SK-N-SH (cell line): ENCODE results near the gene PROX1. TPM values are rescaled to one million over a fixed set of nuclear protein-coding genes. Genes with fewer than 3 reads are reported as not detected.

Experiments
- CTCF ChIA-PET: fragments of 300-600, 350-600 bp; formaldehyde crosslinking; extraction: SDS; loops from one replicate; lab custom pipeline; 2021; lab: Yijun Ruan, JAX
- POLR2A ChIA-PET: fragments of 350-600 bp; sonication (Branson Sonifier 250); formaldehyde crosslinking; extraction: SDS; loops from one replicate; lab custom pipeline; 2020; ENCODE audit warnings: antibody characterized with exemption, inconsistent platforms; lab: Yijun Ruan, JAX
- DNase-seq: peaks from one replicate; pipeline ENCODE4 v3.0.0; 2012
- H2AFZ ChIP-seq: fragments of 200-600 bp; sonication (generic); 2 replicates; pipeline ENCODE4 v1.8.1; 2016; ENCODE audit warnings: antibody characterized with exemption, mild to moderate bottlenecking, low read depth
- H3F3A ChIP-seq: fragments of 200-600 bp; sonication (generic); replicated peaks from 2 replicates; pipeline ENCODE3; 2016; ENCODE audit warnings: antibody characterized with exemption, mild to moderate bottlenecking; ENCODE audit not compliant: insufficient read depth
- H3K27ac ChIP-seq, 2 experiments: fragments of 200-500 bp in 1 of 2; fragments of 200-600 bp in 1 of 2; sonication (Bioruptor generic) in 1 of 2; sonication (generic), shearing (Covaris generic) in 1 of 2; 2 replicates each; pipeline versions ENCODE4 v1.5.1 to v1.6.1; 2014 to 2016; ENCODE audit warnings: low read depth in 2 of 2, inconsistent platforms in 1 of 2, low read length in 1 of 2, mild to moderate bottlenecking in 1 of 2, mixed read lengths in 1 of 2
- H3K27me3 ChIP-seq: fragments of 200-600 bp; sonication (generic), shearing (Covaris generic); 2 replicates; pipeline ENCODE4 v1.6.1; 2016; ENCODE audit warnings: mixed run types; ENCODE audit not compliant: insufficient read depth
- H3K36me3 ChIP-seq, 2 experiments: fragments of 200-500 bp in 1 of 2; fragments of 200-600 bp in 1 of 2; sonication (Bioruptor generic) in 1 of 2; sonication (generic) in 1 of 2; replicated peaks in 1 of 2; 2 replicates each; pipeline versions ENCODE3 to v1.5.1; 2014 to 2016; ENCODE audit warnings: low read length in 1 of 2, mild to moderate bottlenecking in 1 of 2; ENCODE audit not compliant: insufficient read depth in 2 of 2, control insufficient read depth in 1 of 2
- H3K4me1 ChIP-seq, 2 experiments: fragments of 200-500 bp in 1 of 2; fragments of 200-600 bp in 1 of 2; sonication (Bioruptor generic) in 1 of 2; sonication (generic), shearing (Covaris generic) in 1 of 2; 2 replicates each; pipeline versions ENCODE4 v1.5.1 to v1.6.1; 2014 to 2016; ENCODE audit warnings: low read depth in 1 of 2, low read length in 1 of 2, mixed run types in 1 of 2; ENCODE audit not compliant: insufficient read depth in 2 of 2, control insufficient read depth in 1 of 2
- H3K4me2 ChIP-seq: fragments of 200-600 bp; sonication (generic), shearing (Covaris generic); 2 replicates; pipeline ENCODE4 v1.6.1; 2017; ENCODE audit warnings: mixed run types
- H3K4me3 ChIP-seq, 2 experiments: fragments of 200-500 bp in 1 of 2; fragments of 200-600 bp in 1 of 2; sonication (Bioruptor generic) in 1 of 2; sonication (generic), shearing (Covaris generic) in 1 of 2; 2 replicates each; pipeline versions ENCODE4 v1.5.1 to v1.8.1; 2014 to 2016; ENCODE audit warnings: low read depth in 2 of 2, inconsistent platforms in 1 of 2, low read length in 1 of 2, mild to moderate bottlenecking in 1 of 2, mixed read lengths in 1 of 2, moderate library complexity in 1 of 2
- H3K79me2 ChIP-seq: fragments of 200-600 bp; sonication (generic); 2 replicates; pipeline ENCODE4 v1.8.1; 2017; ENCODE audit warnings: mild to moderate bottlenecking; ENCODE audit not compliant: insufficient read depth
- H3K9ac ChIP-seq: fragments of 200-600 bp; sonication (generic); 2 replicates; pipeline ENCODE4 v1.6.1; 2017; ENCODE audit warnings: mixed run types
- H3K9me2 ChIP-seq: fragments of 200-600 bp; sonication (generic); 2 replicates; pipeline ENCODE4 v1.6.1; 2017; ENCODE audit warnings: mixed run types
- H3K9me3 ChIP-seq: fragments of 200-600 bp; sonication (generic); 2 replicates; pipeline ENCODE4 v1.6.1; 2017; ENCODE audit warnings: mixed run types, mild to moderate bottlenecking, moderate library complexity
- H4K20me1 ChIP-seq: fragments of 200-600 bp; sonication (generic); 2 replicates; pipeline ENCODE4 v1.6.1; 2017; ENCODE audit warnings: mild to moderate bottlenecking, mixed run types; ENCODE audit not compliant: insufficient read depth
- CHD2 ChIP-seq: fragments of 150-350 bp; IDR thresholded peaks from 2 replicates; pipeline ENCODE4 v1.6.1; 2018; ENCODE audit warnings: low read length; ENCODE audit not compliant: partially characterized antibody
- EP300 ChIP-seq, 2 experiments: IDR thresholded peaks; 2 replicates each; pipeline versions ENCODE4 v1.4.0 to v1.6.1; 2012; ENCODE audit warnings: borderline replicate concordance in 1 of 2, low read depth in 1 of 2, low read length in 1 of 2
- FOSL2 ChIP-seq: IDR thresholded peaks from 2 replicates; pipeline ENCODE4 v1.4.0; 2012; ENCODE audit warnings: low read depth, mild to moderate bottlenecking, moderate library complexity, borderline replicate concordance
- FOXM1 ChIP-seq: IDR thresholded peaks from 2 replicates; pipeline ENCODE4 v1.4.0; 2012; ENCODE audit warnings: low read depth, mild to moderate bottlenecking
- GATA2 ChIP-seq: sonication (generic); formaldehyde crosslinking; IDR thresholded peaks from 2 replicates; pipeline ENCODE4 v1.5.0; 2020; ENCODE audit warnings: mild to moderate bottlenecking, missing genetic modification reagents
- IRF3 ChIP-seq: fragments of 150-350 bp; IDR thresholded peaks from 2 replicates; pipeline ENCODE4 v1.6.1; 2016; ENCODE audit warnings: mild to moderate bottlenecking, low read depth, low read length
- MEF2A ChIP-seq: IDR thresholded peaks from 2 replicates; pipeline ENCODE4 v1.4.0; 2012; ENCODE audit warnings: low read depth, borderline replicate concordance
- MXI1 ChIP-seq: IDR thresholded peaks from 2 replicates; pipeline ENCODE4 v1.6.1; 2012; ENCODE audit warnings: mild to moderate bottlenecking, low read depth, low read length, improper control_type of control experiment
- NRF1 ChIP-seq: IDR thresholded peaks from 2 replicates; pipeline ENCODE4 v1.6.1; 2012; ENCODE audit warnings: low read depth, mild to moderate bottlenecking, low read length
- RAD21 ChIP-seq: IDR thresholded peaks from 2 replicates; pipeline ENCODE4 v1.6.1; 2012; ENCODE audit warnings: mild to moderate bottlenecking, low read length
- RFX5 ChIP-seq: IDR thresholded peaks from 2 replicates; pipeline ENCODE4 v1.6.1; 2012; ENCODE audit warnings: mild to moderate bottlenecking, improper control_type of control experiment, low read length
- SMC3 ChIP-seq: IDR thresholded peaks from 2 replicates; pipeline ENCODE4 v1.6.1; 2012; ENCODE audit warnings: low read depth, low read length, improper control_type of control experiment
- TAF1 ChIP-seq: IDR thresholded peaks from 2 replicates; pipeline ENCODE4 v1.6.1; 2012; ENCODE audit warnings: low read depth, mild to moderate bottlenecking, low read length, moderate library complexity, borderline replicate concordance
- TCF12 ChIP-seq: IDR thresholded peaks from 2 replicates; pipeline ENCODE4 v1.4.0; 2012
- TEAD4 ChIP-seq: IDR thresholded peaks from 2 replicates; pipeline ENCODE4 v1.4.0; 2012; ENCODE audit warnings: mild to moderate bottlenecking, borderline replicate concordance; ENCODE audit not compliant: insufficient read depth
- USF1 ChIP-seq: IDR thresholded peaks from 2 replicates; pipeline ENCODE4 v1.4.0; 2012; ENCODE audit warnings: low read depth, borderline replicate concordance
- USF2 ChIP-seq: fragments of 150-350 bp; IDR thresholded peaks from 2 replicates; pipeline ENCODE4 v1.6.1; 2017; ENCODE audit warnings: antibody characterized with exemption, low read length, low read depth, borderline replicate concordance
- ZBTB33 ChIP-seq: IDR thresholded peaks from 2 replicates; pipeline ENCODE4 v1.4.0; 2012; ENCODE audit warnings: low read depth, borderline replicate concordance
- WGBS: methylation state at CpG from one replicate; pipeline ENCODE4 v1.1.6; 2017; ENCODE audit warnings: low lambda C conversion rate; 5-methylcytosine and 5-hydroxymethylcytosine counted together
- polyA plus RNA-seq, 3 experiments: library from polyadenylated mRNA; depleted of rRNA; stranded (reverse); fragments of >200 nt; gene quantifications; 2 replicates each; pipeline ENCODE4 v1.2.3, GENCODE V29; 2012
- TF ChIP-seq, protein P1 (sequence below): IDR thresholded peaks from 2 replicates; pipeline ENCODE4; 2012
- TF ChIP-seq, protein P2 (sequence below): IDR thresholded peaks from 2 replicates; pipeline ENCODE4 v1.6.1; 2012; ENCODE audit warnings: mild to moderate bottlenecking, low read depth, low read length, moderate library complexity

The PROX1 gene
- polyA plus RNA-seq, 1 of the 3 experiments (the other 2 are of a cell fraction): 0.25 TPM

DNA sequence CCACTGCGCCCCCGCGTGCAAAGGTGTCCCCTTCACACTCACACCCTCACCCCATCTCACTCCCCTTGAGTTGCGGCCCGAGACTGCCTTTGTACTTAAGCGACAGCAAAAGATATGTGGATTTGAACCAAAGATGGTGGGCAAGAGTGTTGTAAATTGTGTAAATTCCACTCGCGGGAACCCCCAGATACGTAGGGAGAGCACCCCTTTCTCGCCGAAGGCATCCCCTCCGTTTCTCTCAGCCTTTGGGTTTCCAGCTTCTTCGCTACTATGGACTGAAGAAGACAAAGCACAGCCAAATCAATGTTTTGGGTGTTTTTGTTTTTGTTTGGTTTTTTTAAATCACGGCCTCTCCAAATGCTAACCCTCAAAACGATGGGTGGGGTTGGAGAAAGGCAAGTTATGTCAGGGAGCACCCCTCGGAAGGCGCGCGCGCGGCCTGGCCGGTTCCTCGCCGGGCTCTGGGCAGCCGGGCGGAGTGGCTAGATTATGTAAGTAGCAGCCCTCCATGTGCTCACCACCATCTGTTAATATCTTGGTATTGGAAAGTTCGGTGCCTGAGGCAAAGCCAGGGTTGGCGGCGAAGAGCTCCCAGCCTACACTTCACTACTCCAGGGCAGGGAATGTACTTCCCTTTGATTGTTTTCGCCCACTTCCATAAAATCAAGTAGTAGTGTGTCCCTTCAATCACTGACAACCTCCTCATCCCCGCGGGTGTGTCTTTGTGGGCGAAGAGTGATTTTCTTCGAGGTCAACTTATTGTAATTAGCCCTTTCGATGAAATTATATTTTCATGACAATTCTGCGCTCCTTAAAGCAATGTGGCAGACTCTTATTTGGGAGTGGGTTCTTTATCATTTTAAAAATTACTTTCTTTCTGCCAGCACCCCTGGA, 4.0 kb upstream of the PROX1 start:
- Histone ChIP-seq H3K9me2 (no peaks in the 10 kb centered on the region), H4K20me1 (no peaks in the 10 kb centered on the region), H3K9me3 (no peaks in the 10 kb centered on the region), H3K27me3 (peaks cover 26% of the 10 kb centered on the region), H3K4me3 (no peak overlapping the region; a peak in 1 of 4 replicates), H3K9ac (no peak overlapping the region), H3K4me2 (no peak overlapping the region), H3K36me3 (no peaks in the 10 kb centered on the region), H2AFZ (no peak overlapping the region), H3K79me2 (no peaks in the 10 kb centered on the region), H3K27ac (no peak overlapping the region), H3K4me1 (peaks cover 0 to 14% of the 10 kb centered on the region in 2 experiments; a peak in 3 of 4 replicates), H3F3A (no peaks in the 10 kb centered on the region)
- DNase-seq: no peak
- ChIA-PET CTCF (no interaction called here), POLR2A (no interaction called here)
- no peak for TF ChIP-seq CHD2
- no peak for TF ChIP-seq MEF2A
- no peak for TF ChIP-seq GATA2 (CRISPR knock-in tag)
- no peak for TF ChIP-seq RFX5
- no peak for TF ChIP-seq USF1
- no peak for TF ChIP-seq MXI1
- no peak for TF ChIP-seq TEAD4
- no peak for TF ChIP-seq FOSL2
- TF ChIP-seq IRF3: no peak
- TF ChIP-seq NRF1: no peak
- TF ChIP-seq ZBTB33: no peak
- TF ChIP-seq TCF12: no peak
- no peak for TF ChIP-seq RAD21
- no peak for TF ChIP-seq FOXM1
- TF ChIP-seq TAF1: no peak
- TF ChIP-seq, protein P1, sequence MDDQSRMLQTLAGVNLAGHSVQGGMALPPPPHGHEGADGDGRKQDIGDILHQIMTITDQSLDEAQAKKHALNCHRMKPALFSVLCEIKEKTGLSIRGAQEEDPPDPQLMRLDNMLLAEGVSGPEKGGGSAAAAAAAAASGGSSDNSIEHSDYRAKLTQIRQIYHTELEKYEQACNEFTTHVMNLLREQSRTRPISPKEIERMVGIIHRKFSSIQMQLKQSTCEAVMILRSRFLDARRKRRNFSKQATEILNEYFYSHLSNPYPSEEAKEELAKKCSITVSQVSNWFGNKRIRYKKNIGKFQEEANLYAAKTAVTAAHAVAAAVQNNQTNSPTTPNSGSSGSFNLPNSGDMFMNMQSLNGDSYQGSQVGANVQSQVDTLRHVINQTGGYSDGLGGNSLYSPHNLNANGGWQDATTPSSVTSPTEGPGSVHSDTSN: no peak
- TF ChIP-seq USF2: no peak
- TF ChIP-seq, protein P2, sequence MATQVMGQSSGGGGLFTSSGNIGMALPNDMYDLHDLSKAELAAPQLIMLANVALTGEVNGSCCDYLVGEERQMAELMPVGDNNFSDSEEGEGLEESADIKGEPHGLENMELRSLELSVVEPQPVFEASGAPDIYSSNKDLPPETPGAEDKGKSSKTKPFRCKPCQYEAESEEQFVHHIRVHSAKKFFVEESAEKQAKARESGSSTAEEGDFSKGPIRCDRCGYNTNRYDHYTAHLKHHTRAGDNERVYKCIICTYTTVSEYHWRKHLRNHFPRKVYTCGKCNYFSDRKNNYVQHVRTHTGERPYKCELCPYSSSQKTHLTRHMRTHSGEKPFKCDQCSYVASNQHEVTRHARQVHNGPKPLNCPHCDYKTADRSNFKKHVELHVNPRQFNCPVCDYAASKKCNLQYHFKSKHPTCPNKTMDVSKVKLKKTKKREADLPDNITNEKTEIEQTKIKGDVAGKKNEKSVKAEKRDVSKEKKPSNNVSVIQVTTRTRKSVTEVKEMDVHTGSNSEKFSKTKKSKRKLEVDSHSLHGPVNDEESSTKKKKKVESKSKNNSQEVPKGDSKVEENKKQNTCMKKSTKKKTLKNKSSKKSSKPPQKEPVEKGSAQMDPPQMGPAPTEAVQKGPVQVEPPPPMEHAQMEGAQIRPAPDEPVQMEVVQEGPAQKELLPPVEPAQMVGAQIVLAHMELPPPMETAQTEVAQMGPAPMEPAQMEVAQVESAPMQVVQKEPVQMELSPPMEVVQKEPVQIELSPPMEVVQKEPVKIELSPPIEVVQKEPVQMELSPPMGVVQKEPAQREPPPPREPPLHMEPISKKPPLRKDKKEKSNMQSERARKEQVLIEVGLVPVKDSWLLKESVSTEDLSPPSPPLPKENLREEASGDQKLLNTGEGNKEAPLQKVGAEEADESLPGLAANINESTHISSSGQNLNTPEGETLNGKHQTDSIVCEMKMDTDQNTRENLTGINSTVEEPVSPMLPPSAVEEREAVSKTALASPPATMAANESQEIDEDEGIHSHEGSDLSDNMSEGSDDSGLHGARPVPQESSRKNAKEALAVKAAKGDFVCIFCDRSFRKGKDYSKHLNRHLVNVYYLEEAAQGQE: no peak
- no peak for TF ChIP-seq EP300 (IDR thresholded peaks at IDR 0.05; ENCODE audit: borderline replicate concordance in 1 of 2, low read depth in 1 of 2, low read length in 1 of 2)
- no peak for TF ChIP-seq SMC3
- 78% methylated on average over 33 of the region's 36 CpGs for WGBS
